D721Med (cell line): ENCODE results near the gene TNNI3K.

Experiments
- DNase-seq: peaks from one replicate; pipeline ENCODE4 v3.0.0; 2011; ENCODE audit warnings: low spot score; ENCODE audit not compliant: insufficient read length
- FAIRE-seq: peaks from 2 replicates; lab custom pipeline; 2011; peaks lifted over from hg19 to GRCh38; lab: Jason Lieb, UNC
- TF ChIP-seq, protein P1 (sequence below): IDR thresholded peaks from 2 replicates; pipeline ENCODE4 v1.5.1; 2012; ENCODE audit warnings: mild to moderate bottlenecking, control low read depth; ENCODE audit not compliant: insufficient read depth; ENCODE audit errors: missing control alignments

The TNNI3K gene

DNA sequence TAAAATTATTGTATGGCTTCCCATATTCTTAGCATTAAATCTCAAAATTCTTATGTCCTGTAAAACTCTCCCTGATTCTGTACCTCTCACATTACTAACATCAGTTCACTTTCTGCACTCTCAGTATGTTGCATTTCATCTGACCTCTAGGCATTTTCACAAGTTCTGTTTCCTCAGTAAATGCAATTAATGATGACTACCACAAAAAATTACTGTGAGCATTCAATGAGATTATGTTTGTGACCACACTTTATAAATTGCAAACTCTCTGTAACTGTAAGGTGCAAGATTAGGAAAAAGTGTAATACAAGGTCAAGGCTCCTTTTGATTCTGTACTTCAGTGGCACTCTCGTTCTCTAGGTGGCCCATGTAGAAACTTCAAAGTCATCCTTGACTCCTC is 216.8 kb downstream of the TNNI3K start:
- TF ChIP-seq, protein P1, sequence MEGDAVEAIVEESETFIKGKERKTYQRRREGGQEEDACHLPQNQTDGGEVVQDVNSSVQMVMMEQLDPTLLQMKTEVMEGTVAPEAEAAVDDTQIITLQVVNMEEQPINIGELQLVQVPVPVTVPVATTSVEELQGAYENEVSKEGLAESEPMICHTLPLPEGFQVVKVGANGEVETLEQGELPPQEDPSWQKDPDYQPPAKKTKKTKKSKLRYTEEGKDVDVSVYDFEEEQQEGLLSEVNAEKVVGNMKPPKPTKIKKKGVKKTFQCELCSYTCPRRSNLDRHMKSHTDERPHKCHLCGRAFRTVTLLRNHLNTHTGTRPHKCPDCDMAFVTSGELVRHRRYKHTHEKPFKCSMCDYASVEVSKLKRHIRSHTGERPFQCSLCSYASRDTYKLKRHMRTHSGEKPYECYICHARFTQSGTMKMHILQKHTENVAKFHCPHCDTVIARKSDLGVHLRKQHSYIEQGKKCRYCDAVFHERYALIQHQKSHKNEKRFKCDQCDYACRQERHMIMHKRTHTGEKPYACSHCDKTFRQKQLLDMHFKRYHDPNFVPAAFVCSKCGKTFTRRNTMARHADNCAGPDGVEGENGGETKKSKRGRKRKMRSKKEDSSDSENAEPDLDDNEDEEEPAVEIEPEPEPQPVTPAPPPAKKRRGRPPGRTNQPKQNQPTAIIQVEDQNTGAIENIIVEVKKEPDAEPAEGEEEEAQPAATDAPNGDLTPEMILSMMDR = no peak
- FAIRE-seq = no peak
- no peak for DNase-seq

DNA sequence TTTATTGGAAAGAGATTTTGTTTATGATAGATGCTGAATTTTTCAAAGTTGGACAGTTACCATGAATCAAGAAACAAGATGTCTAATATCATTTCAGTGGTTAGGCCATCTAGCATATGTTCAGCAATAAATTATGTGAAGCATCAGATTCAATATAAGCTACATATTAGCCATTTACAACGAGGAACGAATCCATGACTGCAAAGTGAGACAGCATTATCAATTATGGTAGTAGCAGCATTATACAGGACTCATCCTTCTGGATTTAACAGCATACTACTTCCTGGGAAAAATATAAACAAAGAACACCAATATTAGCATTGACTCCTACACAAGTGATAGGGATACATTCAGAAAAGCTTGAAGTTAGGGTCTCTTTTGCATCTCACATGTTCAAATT is 218.1 kb downstream of the TNNI3K start:
- TF ChIP-seq, protein P1 = no peak
- DNase-seq (no peak), FAIRE-seq (peak; percentile 60)

DNA sequence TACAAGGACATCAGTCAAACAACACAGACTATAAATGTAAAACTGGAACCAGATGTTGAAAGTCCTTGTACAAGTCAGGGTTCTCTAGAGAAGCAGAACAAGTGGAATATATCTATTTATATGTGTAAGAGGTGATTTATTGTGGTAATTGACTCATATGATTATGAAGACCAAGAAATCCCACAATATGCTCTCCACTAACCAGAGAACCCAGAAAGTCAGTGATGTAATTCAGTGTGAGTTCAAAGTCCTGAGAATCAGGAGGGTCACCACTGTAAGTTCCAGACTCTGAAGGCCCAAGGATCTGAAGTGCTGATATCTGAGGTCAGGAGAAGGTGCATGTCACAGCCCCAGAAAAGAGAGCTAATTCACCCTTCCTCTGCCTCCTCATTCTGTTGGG is 220.2 kb downstream of the TNNI3K start:
- FAIRE-seq = no peak
- DNase-seq = no peak
- TF ChIP-seq, protein P1 = no peak

DNA sequence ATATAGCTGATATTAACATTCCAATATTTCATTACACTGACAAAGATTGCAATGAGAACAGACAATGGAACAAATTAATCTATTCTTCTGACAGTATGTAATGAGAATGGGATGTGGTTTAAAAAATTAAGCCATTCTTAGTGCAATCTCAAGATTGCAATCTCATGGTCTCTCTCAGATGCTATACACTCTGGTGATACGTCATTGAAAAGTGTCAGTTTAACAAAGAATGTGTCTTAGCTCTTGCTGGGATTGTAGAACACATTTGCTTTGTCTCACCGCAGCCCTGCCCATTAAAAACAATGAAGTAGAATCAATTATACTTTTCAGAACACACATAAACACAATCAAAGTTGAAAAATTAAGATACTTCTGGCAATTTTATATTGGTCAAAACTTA is 222.1 kb downstream of the TNNI3K start:
- no peak for DNase-seq
- TF ChIP-seq, protein P1 = no peak
- no peak for FAIRE-seq

DNA sequence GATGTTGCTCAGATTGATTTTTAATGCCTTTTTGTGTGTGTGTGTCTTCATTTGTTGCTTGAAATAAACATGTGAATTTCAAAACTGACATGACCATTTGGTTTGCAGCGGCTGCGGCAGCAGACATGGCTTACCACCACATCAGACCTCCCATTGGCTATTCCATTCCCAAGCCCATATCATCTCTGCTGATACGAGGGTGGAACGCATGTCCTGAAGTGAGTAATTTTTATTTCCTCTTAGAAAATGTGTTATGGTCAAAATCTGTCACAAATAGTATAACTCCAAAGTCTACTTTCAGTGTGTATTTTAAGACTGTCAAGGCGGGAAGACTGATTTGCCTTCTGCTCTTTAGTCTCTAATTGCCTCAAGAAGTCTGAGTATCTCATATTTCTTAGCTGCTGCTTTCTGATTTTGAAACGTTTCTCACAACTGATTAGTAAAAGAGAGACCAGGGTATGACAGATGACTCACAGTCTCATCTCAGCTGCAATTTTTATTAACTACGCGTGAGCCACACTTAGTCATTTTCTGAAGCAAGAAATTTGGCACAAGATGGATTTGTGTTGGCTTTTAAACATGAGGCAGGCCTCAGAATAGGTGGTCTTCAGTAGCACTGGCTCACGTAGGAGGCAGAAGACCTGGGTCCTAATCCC is 228.3 kb downstream of the TNNI3K start:
- DNase-seq (no peak), FAIRE-seq (no peak)
- TF ChIP-seq, protein P1 = no peak

DNA sequence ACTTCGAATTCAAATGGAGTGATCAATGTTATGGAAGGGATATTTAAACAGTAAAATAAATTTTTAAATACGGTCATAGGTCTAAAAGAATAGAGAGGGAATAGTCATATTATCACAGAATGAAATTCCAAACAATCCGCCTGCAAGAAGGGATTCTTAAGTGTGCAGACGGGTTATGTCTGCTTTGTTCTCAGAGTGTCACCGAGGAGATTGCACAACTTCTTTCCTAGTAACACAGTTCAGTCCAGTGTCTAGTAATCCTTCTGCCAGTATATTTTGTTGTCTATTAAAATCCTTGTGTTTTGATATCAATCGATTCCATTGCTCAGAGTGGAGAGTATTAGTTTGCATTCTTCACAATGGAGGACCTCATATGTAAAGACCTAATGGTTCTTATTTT is 228.8 kb downstream of the TNNI3K start:
- FAIRE-seq (no peak), DNase-seq (no peak)
- TF ChIP-seq, protein P1 = no peak

DNA sequence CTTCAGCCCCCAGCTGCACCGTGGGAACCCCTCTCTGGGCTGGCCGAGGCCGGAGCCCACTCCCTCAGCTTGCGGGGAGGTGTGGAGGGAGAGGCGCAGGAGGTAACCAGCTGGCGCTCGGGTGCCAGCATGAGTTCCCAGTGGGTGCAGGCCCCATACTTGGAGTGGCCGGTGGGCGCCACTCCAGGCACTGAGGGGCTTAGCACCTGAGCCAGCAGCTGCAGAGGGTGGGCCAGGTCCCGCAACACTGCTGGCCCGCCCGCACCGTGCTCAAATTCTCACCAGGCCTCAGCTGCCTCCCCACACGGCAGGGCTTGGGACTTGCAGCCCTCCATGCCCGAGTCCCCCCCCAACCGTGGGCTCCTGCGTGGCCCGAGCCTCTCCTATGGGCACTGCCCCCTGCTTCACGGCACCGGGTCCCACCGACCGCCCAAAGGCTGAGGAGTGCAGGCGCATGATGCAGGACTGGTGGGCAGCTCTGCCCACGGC is 230.1 kb downstream of the TNNI3K start:
- DNase-seq (no peak), FAIRE-seq (no peak)
- TF ChIP-seq, protein P1 = no peak
